Effector CD4-positive, alpha-beta T cell (primary cell): ENCODE measurements around the gene ATXN7L2.

Experiments
- DNase-seq: peaks from one replicate; pipeline ENCODE4 v3.0.0-alpha.2; 2020

ATXN7L2 gene

GRCh38 chr1:109527846-109528695 lies 44.4 kb downstream of the ATXN7L2 start:
- no peak for DNase-seq

DNA sequence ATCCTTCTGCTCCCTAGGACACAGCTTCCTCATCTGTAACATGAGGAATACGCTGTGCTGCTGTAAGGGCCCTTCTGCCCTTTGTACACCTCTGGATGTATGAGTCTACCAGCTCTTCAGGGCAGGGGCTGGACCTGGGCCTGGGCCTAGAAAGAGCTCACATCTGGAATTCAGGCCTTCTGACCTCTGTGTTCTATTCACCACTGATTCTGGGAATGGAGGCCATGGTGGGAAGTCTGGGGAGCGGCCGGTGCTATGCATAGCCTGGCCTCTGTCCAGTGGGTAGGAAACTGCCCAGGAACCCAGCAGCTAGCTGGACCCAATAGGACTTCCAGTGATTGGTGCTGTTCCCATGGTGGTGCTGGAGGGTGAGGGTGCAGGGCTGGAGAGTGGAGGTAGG lies 45.0 kb downstream of the ATXN7L2 start:
- DNase-seq = no peak

DNA sequence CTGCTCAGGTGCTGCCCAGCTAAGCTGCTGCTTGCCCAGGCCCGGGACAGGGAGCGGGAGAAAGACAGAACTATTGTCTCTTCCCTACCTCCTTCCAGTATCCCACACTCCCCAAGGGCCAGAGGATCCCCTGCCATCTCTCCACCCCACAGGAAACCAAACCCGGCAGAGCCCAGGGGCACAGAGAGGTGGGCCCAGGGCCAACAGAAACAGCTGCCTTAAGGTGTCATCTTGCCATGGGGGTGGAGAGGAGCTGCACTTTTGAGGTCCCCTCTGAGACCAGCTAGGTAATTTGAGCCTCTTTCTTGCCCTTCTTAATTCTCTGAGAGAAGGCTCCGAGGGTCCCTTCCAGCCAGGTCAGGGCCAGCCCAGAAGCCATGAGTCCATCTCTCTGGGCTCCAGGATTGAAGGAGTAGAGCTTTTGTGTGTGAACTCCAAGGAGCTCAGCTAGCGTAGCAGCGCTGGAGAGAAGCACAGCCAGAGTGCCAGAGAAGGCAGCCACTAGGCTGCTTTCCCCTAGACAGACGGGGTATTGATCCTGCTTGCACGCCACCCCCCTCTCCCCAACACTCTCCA lies 46.3 kb downstream of the ATXN7L2 start:
- no peak for DNase-seq

DNA sequence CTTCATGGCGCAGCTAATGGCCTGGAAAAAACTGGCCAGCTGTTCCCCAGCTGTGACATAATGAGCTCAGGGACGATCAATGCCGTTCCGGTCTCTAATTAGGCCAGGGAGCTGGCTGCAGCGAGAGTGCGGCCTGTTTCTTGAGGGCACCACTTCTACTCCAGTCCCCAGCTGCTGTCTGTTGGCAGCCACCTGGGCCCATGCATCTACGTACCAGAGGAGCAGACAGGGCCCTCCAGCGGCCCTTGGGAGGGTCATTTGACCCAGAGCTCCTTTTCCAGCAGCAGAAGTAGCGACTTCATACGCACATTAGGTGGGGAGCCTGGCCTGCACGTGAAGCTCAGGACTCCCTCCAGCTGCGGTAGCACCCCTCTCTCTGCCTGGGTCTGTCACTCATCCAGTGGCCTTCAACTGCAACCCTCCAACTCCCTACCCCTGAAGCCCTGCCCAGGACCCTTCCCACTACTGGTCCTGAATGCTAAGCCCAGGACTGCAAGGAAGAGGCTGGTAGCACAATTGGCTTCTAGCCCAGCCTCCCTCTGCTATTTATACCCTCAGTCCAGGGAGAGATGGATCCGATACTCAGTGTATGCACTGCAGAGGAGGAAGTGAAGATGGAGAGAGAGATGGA lies 46.9 kb downstream of the ATXN7L2 start:
- DNase-seq = no peak

DNA sequence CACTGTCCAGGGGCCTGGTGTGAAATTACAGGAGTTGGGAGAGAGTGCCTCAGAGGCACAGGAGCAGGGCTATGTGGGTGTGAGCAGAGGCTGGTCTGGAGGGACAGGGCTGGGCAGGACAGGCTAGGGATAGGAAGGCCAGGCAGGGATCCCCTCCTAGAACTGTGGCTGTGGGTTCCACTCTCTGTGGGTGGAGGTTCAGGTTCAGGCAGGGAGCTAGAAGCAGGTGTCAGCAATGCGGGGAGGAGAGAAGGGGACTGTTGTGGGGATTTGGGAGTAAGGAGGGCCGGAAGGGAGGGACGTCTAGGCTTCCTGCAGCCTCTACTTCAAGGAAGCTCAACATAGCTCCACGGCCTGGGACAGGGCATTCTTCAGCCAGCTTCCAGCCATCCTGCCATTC lies 47.7 kb downstream of the ATXN7L2 start:
- no peak for DNase-seq

DNA sequence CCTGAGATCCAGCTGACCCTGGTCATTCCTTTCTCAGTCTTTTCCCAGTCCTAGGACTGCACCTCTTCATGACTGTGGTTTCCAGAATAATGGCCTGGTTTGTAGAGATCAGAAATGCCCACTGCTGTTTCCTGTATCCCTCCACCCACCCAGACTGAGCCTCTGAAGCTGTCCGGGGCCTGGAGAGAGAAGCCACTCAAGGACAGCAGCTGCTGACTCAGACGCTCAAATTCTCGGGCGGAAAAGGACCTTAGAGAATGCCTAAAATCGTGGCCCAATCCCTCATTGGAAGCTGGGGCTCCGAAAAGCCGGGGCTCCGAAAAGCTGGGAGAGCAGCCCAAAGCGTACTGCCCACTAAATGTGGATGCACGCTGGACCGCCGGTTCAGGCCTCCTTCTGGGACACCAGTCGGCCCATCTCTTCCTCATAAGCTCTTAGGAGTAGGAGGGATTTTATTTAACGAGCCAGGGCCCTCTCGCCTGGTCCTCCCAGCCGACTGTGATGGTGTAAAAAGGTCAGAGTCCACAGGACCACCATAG lies 48.2 kb downstream of the ATXN7L2 start:
- DNase-seq = no peak

DNA sequence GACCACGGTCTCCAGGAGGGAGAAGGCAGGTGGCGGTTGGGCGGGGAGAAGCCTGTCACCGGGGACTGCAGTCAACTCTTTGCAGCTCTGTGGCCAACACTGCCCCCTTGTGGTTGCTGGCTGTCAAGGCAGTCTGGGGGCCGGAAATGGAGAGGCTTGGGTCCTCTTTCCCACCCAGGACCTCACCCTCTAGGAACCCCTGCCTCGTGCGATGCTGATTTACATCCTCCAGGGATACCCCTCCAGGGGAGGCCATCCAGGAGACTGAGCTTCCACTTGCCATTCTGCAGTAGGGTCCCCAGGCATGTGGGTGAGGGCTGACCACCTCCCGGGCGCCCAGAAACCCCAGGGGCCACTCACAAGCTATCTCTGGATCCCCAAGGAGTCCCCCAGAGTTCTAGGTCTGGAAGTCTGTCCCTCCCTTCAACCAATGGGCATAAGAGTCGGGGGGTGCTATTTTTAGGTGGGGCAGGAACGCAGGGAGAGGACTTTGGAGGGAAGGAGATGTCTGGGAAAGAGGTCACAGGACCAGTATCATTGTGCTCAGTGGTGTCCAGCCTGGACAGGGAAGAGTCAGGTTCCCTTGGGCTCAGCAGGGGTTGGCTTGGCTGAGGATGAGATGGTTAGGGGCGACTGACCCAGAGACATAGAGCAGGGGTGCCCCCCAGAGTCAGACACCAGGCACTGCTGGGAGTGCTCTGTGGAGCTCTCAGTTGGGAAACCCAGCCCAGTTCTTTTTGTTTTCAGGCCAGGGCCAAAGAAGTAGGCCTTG lies 48.8 kb downstream of the ATXN7L2 start:
- DNase-seq = peak; percentile 90

DNA sequence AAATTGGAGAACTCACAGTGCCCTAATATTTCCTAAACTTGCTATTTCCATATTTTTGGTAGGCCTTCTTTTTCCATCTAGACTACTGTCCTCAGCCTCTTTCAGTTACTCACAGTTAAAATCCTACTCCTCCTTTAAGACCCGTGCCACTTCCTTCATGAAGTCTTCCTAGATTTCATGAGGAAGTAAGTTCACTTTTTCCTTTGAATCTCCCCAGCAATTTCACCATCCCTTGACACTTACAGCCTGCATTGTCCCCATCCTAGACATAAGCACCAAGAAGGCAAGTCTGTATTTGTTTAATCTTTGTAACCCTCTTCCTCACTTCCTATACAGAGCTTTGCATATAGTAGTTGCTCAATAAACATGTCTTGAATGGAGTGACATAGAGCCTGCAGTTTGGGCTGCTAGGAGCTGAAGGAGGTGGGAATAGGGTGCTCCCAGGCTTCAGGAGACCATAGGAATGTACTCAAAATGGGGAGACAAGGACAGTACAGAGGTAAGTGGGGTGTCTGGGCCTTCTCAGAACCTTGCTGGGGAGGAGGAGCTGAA lies 50.7 kb downstream of the ATXN7L2 start:
- DNase-seq = no peak

GRCh38 chr1:109535481-109535880 lies 51.8 kb downstream of the ATXN7L2 start:
- no peak for DNase-seq

- DNase-seq = no peak
Measured at GRCh38 chr1:109535971-109536491, 52.3 kb downstream of the ATXN7L2 start.

DNA sequence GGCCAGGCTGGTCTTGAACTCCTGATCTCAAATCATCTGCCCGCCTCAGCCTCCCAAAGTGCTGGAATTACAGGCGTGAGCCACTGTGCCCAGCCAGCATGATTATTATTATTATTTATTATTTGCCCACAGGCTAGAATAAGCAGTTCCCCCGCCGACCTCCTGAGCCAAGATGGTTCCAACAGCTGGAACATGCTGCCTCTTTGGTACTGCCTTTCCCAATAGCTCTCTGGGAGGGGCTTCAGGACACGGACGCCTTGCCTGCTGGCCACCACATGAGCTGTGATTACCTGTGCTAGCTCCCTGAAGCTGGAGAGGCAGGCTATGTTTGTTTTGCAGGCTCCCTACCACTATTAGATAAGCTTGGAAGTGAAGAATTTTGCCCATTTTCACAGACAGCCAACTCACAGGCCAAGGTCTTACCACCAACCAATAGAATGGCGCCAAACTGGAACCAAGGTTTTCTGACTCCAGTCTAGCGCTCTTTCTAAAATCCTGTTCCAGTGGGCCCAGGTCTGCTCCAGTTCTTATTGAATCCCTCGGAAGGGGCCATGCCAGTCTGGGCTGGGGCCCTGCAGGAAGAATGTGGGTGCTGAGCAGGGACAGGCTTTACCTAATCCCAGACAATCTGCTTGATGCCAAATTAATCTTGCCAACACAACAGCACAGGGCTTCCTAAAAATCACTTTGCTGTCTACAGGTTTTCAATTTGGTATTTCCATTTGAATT lies 53.9 kb downstream of the ATXN7L2 start:
- no peak for DNase-seq

GRCh38 chr1:109538827-109539555 lies 55.3 kb downstream of the ATXN7L2 start:
- DNase-seq = no peak

- no peak for DNase-seq
Measured at GRCh38 chr1:109539676-109540075, 56.0 kb downstream of the ATXN7L2 start, which contains the start of gene GPR61. GPR61 (plus strand) TSS chr1:109539872; CDS start chr1:109543023, 3,151 bp downstream.

- no peak for DNase-seq
Measured at GRCh38 chr1:109541102-109541501, 57.4 kb downstream of the ATXN7L2 start.
